K562 (cell line): ENCODE data around the gene ATP6V1G2. TPM values are rescaled to one million over a fixed set of nuclear protein-coding genes. Genes with fewer than 3 reads are reported as not detected.
A peak's percentile ranks its signal among the peaks of the same experiment; 100 is the strongest.

Source experiments
- BHLHE40 ChIP-seq: IDR thresholded peaks from 2 replicates; pipeline ENCODE4 v1.6.1; 2011; ENCODE audit warnings: low read length, improper control_type of control experiment
- CTBP1 ChIP-seq: fragments of 450-650 bp; IDR thresholded peaks from 2 replicates; pipeline ENCODE4 v1.6.1; 2016; ENCODE audit warnings: borderline replicate concordance
- HNRNPH1 ChIP-seq: fragments of 200-400 bp; formaldehyde crosslinking; optimal IDR thresholded peaks from 2 replicates; pipeline ENCODE3; 2017; ENCODE audit warnings: low read depth, mild to moderate bottlenecking, low read length, moderate library complexity
- MAFK ChIP-seq: IDR thresholded peaks from 2 replicates; pipeline ENCODE4 v1.6.1; 2011; ENCODE audit warnings: low read length, improper control_type of control experiment
- RCOR1 ChIP-seq, 2 experiments: IDR thresholded peaks; 2 replicates each; pipeline ENCODE4 v1.6.1; 2012; ENCODE audit warnings: low read depth in 2 of 2, low read length in 2 of 2, borderline replicate concordance in 1 of 2, improper control_type of control experiment in 1 of 2
- U2AF1 ChIP-seq: fragments of 200-400 bp; formaldehyde crosslinking; optimal IDR thresholded peaks from 2 replicates; pipeline ENCODE3; 2017; ENCODE audit warnings: mild to moderate bottlenecking, low read depth, low read length, moderate library complexity
- ZNF436 ChIP-seq: fragments of 250-450, 450-650 bp; sonication (Bioruptor Pico); formaldehyde crosslinking; IDR thresholded peaks from 2 replicates; pipeline ENCODE4 v1.7.0; 2020; ENCODE audit warnings: mild to moderate bottlenecking
- ZNF764 ChIP-seq: fragments of 250-450 bp; sonication (Bioruptor Pico); IDR thresholded peaks from 2 replicates; pipeline ENCODE4 v1.4.0; 2020; ENCODE audit warnings: low read depth, mild to moderate bottlenecking, moderate library complexity
- polyA plus RNA-seq, 8 experiments: library from polyadenylated mRNA; depleted of rRNA in 4 of 8; stranded (reverse) in 5 of 8; unstranded in 3 of 8; fragments of >200 nt; fragmentation: Nextera tagmentation in 2 of 8; fragmentation: Illumina TruSeq in 1 of 8; extraction: Ambion mirVana in 2 of 8; extraction: Trizol in 1 of 8; gene quantifications; 2 replicates each; pipeline versions ENCODE4 v1.2.1 to v1.2.3, GENCODE V29; 2011 to 2014; ENCODE audit warnings: inconsistent platforms in 1 of 8, missing spikeins in 1 of 8
- total RNA-seq, 7 experiments: library from RNA; depleted of rRNA in 6 of 7; stranded (reverse); fragments of >200 nt in 6 of 7; fragmentation: Illumina TruSeq in 2 of 7; extraction: Trizol in 2 of 7; gene quantifications; 2 replicates each; pipeline versions ENCODE4 v1.2.1 to v1.2.3, GENCODE V29; 2011 to 2021; ENCODE audit warnings: low replicate concordance in 1 of 7
- TF ChIP-seq, protein P1 (sequence below): fragments of 450-650 bp; formaldehyde crosslinking; IDR thresholded peaks from 2 replicates; pipeline ENCODE4 v1.4.0; 2022; ENCODE audit warnings: missing genetic modification characterization
- TF ChIP-seq, protein P2 (sequence below): sonication (generic); formaldehyde crosslinking; IDR thresholded peaks from 2 replicates; pipeline ENCODE4 v1.5.0; 2020; ENCODE audit warnings: missing genetic modification reagents
- TF ChIP-seq, protein P3 (sequence below): fragments of 450-650 bp; IDR thresholded peaks from 2 replicates; pipeline ENCODE4 v1.6.1; 2014; ENCODE audit warnings: low read depth, mild to moderate bottlenecking, moderate library complexity, borderline replicate concordance

ATP6V1G2 gene
- total and polyA plus RNA-seq, 9 of the 15 experiments (the other 6 are each of a cell fraction or from before 2014, with no cell fraction given) = 0.14 to 1.5 (median 0.33) TPM

DNA sequence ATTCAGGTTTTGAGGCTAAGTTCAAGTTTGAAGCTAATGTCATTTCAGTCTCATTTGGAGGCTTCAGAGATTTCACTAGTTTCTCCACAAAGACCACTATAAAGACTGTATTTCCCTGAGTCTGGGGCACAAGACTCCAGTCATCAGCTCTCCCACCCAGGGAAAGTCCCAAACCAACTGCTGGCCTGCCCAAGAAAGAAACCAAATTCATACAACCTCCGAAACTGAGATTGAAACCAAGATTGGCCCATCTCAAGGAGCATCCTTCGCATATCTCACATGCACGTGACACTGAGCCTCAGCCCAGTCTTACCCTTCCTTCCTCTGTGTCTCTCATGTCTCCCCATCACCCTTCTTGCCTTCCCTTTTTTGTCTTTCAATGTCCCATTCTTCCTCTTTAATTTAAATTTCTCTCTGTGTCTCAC is 22.1 kb upstream of the ATP6V1G2 start (continued):
- TF ChIP-seq, protein P1, sequence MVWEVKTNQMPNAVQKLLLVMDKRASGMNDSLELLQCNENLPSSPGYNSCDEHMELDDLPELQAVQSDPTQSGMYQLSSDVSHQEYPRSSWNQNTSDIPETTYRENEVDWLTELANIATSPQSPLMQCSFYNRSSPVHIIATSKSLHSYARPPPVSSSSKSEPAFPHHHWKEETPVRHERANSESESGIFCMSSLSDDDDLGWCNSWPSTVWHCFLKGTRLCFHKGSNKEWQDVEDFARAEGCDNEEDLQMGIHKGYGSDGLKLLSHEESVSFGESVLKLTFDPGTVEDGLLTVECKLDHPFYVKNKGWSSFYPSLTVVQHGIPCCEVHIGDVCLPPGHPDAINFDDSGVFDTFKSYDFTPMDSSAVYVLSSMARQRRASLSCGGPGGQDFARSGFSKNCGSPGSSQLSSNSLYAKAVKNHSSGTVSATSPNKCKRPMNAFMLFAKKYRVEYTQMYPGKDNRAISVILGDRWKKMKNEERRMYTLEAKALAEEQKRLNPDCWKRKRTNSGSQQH = 0 out of 2 replicates have a peak, but pooled peaks have one; percentile 27
- TF ChIP-seq ZNF764 (CRISPR knock-in tag) (no peak), BHLHE40 (peak; percentile 80), MAFK (no peak), HNRNPH1 (no peak), ZNF436 (CRISPR knock-in tag) (no peak), RCOR1 (IDR thresholded peaks at IDR 0.05; ENCODE audit: borderline replicate concordance in 1 of 2, low read depth in 2 of 2, low read length in 2 of 2) (peak in 1 of 2 experiments; percentile 76; a peak in 2 of 4 replicates), U2AF1 (no peak), CTBP1 (0 out of 2 replicates have a peak, but pooled peaks have one; percentile 20)
- TF ChIP-seq, protein P2, sequence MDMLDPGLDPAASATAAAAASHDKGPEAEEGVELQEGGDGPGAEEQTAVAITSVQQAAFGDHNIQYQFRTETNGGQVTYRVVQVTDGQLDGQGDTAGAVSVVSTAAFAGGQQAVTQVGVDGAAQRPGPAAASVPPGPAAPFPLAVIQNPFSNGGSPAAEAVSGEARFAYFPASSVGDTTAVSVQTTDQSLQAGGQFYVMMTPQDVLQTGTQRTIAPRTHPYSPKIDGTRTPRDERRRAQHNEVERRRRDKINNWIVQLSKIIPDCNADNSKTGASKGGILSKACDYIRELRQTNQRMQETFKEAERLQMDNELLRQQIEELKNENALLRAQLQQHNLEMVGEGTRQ (CRISPR knock-in tag) = peak; percentile 18; the same call in 1 of the 2 replicates
- TF ChIP-seq, protein P3, sequence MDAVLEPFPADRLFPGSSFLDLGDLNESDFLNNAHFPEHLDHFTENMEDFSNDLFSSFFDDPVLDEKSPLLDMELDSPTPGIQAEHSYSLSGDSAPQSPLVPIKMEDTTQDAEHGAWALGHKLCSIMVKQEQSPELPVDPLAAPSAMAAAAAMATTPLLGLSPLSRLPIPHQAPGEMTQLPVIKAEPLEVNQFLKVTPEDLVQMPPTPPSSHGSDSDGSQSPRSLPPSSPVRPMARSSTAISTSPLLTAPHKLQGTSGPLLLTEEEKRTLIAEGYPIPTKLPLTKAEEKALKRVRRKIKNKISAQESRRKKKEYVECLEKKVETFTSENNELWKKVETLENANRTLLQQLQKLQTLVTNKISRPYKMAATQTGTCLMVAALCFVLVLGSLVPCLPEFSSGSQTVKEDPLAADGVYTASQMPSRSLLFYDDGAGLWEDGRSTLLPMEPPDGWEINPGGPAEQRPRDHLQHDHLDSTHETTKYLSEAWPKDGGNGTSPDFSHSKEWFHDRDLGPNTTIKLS = no peak
